T-helper 1 cell (primary cell): Measurements from ENCODE around the gene C9orf152.
"Not testable (repeated sequence)": the region's sequence is repeated elsewhere in the genome, so short reads cannot be mapped to it uniquely, and the experiment has no call there.

Experiments used
- DNase-seq, 5 donors: peaks; one replicate each; pipeline ENCODE4 v3.0.0-alpha.2; 2012 to 2020

Gene C9orf152

GRCh38 chr9:110214586-110215355, 6.8 kb upstream of the C9orf152 start:
- DNase-seq, result no peak

GRCh38 chr9:110214090-110214489, 6.1 kb upstream of the C9orf152 start:
- no peak for DNase-seq

GRCh38 chr9:110213413-110214044, 5.6 kb upstream of the C9orf152 start:
- no peak for DNase-seq

- DNase-seq, result no peak
These were observed 803 bp downstream of the C9orf152 start for GRCh38 chr9:110207071-110207641.

GRCh38 chr9:110206389-110206788, 1.6 kb downstream of the C9orf152 start:
- DNase-seq, result no peak

- DNase-seq, result not testable (repeated sequence)
These were observed 2.3 kb downstream of the C9orf152 start for GRCh38 chr9:110205612-110206011.

GRCh38 chr9:110202232-110202631, 5.7 kb downstream of the C9orf152 start:
- DNase-seq, result no peak

- DNase-seq, result no peak
These were observed 8.3 kb downstream of the C9orf152 start for GRCh38 chr9:110199643-110200042.

GRCh38 chr9:110198357-110198756, 9.6 kb downstream of the C9orf152 start:
- DNase-seq, result no peak

GRCh38 chr9:110197330-110198187, 10.4 kb downstream of the C9orf152 start:
- no peak for DNase-seq

- not testable (repeated sequence) for DNase-seq
These were observed 11.9 kb downstream of the C9orf152 start for GRCh38 chr9:110196084-110196499.

- no peak for DNase-seq
These were observed 15.3 kb downstream of the C9orf152 start for GRCh38 chr9:110192531-110193261.

GRCh38 chr9:110191615-110192014, 16.3 kb downstream of the C9orf152 start:
- DNase-seq, result no peak

GRCh38 chr9:110189559-110190320, 18.2 kb downstream of the C9orf152 start:
- DNase-seq, result no peak

- no peak for DNase-seq
These were observed 19.0 kb downstream of the C9orf152 start for GRCh38 chr9:110188991-110189390.

- no peak for DNase-seq
These were observed 19.9 kb downstream of the C9orf152 start for GRCh38 chr9:110188101-110188500.

- no peak for DNase-seq
These were observed 20.8 kb downstream of the C9orf152 start for GRCh38 chr9:110187126-110187525.

GRCh38 chr9:110186254-110186653, 21.7 kb downstream of the C9orf152 start:
- no peak for DNase-seq

GRCh38 chr9:110185806-110186205, 22.2 kb downstream of the C9orf152 start:
- DNase-seq, result no peak

GRCh38 chr9:110183208-110184145, 24.5 kb downstream of the C9orf152 start:
- peak in 3 of 5 donors; percentile 9 to 67 (median 38) for DNase-seq
